Activated CD4-positive, CD25-positive, alpha-beta regulatory T cell treated with anti-CD3 and anti-CD28 coated beads, Interleukin-2, amount 50 U/mL, for 16 hours (primary cell): Measurements from ENCODE around the gene SLC25A24.
A peak's percentile ranks its signal among the peaks of the same experiment; 100 is the strongest.
"Not testable (repeated sequence)": the region's sequence is repeated elsewhere in the genome, so short reads cannot be mapped to it uniquely, and the experiment has no call there.

ENCODE experiments used
- DNase-seq: peaks from one replicate; pipeline ENCODE4 v3.0.0-alpha.2; 2020; ENCODE audit warnings: low read depth, low spot score

The SLC25A24 gene

DNA sequence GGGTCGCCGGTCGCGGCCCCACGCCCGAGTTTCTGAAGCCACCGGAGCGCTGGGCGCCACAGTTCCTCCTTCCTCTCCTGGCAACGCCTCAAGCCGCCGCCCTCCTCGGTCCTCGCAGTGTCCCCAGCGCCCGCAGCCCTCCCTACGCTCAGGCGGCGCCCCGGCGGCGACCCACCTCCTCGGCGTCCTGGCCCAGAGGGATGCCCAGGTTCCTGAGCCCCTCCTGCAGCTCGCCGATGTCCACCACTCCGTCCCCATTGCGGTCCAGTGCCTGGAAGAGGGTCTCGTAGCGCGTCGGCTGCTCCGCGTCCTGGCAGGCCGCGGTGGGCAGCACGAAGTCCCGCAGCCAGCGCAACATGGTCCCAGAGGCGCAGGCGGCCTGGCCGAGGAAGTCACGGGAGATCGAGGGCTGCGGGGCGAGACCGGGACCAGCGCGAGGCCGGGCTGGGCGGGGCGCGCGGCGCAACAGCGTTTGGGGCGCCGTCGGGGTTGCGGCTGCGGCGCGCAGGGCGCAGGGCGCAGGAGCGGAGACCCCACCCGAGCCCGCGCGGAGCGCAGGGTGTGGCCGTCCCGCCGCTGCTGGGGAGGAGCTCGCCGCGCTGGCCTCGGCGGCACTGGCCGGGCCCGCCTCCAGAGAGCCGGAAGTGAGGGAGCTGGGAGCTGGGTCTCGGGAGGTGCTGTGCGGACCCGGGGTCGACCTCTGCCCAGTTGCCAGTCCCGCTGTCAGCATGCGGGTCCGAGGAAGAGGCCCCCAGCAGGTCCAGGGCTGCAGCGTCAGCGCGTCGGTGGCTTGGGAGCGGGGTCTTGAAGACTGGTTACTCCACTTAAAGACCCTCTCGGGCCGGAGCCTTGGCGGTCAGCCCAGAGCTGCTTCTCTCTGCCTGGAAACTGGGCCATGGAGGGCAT lies at the start of gene SLC25A24:
TSS of gene SLC25A24 (minus strand) at position 563 of the 906 bp plus-strand sequence. CDS start at position 358, 205 bp downstream.
- DNase-seq = peak; percentile 24

DNA sequence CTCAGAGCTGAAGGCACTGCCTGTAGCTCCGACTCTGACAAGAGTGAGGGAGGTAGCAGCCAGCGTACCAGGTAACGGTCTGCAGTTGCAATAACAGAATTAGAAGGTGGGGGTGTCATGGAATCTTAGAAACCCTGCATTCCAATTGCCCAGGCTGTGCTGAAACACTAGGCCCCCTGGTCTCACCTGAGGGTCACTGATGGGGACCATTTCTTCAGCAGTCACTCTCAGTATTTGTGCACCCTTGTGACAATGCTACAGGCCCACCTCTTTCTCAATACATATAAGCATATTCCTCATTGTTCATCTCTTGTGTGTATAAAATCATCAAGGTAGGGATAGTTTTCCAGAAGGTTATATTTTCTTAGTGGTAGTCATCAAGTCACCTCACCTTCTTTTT lies 43.8 kb upstream of the SLC25A24 start, which contains the start of gene NBPF4:
TSS of gene NBPF4 (minus strand) at position 101 of the 400 bp plus-strand sequence. CDS start 315 bp downstream, outside the sequence.
- not testable (repeated sequence) for DNase-seq

DNA sequence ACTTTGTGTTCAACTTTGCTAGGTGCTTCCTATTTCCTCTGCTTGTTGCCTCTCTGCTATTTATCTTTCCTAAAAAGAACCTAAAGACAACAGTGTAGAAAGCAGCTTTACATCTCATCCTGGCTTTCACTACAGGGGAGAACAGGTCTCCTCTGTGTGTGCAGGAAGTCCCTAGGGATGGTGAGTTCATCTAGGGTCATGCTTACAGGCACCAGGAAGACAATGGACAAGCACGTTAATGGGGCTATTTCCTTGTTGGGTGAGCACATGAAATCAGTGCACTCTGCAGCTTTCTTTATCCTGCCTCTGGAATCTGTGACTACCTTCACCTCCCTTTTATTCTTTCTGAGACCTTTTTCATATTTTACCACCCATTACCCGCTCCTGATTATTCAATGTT lies 39.3 kb upstream of the SLC25A24 start:
- DNase-seq = not testable (repeated sequence)

DNA sequence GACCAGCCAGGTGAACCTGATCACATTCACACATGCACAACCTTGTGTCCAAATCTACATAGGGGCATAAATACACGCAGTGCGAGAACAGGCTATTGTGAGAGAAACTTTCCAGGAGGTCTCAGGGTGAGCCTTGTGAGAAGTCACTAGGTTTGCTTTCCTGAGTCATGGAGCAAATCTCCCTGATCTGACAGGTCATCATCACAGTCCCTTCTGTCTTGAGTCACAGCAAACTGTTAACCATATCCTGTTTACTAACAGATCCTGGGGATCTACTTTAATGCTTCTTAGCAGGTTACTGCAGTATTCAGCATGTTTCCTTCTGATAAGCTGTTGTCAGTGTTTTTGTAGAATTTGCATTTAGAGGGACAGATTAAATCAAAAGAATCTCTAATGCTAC lies 35.2 kb upstream of the SLC25A24 start:
- DNase-seq = not testable (repeated sequence)

DNA sequence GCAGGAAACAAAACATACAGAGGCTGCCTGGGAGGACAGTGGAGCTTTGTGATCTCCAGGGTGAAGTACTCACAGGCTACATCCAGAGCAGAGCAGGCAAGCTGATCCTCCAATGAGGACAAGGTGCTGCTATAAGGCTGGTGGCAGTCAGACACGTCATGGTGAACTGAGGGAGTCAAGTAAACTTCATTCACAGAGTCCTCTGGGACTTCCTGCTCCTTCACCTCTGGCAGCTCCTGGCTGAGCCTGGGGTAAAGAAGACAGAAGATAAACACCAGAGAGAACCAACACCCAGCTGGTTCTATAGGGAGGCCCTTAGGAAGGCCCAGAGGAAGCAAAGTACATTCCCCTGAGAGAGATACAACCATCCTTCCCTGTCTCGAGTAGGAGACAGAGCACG lies 32.0 kb upstream of the SLC25A24 start:
- not testable (repeated sequence) for DNase-seq

DNA sequence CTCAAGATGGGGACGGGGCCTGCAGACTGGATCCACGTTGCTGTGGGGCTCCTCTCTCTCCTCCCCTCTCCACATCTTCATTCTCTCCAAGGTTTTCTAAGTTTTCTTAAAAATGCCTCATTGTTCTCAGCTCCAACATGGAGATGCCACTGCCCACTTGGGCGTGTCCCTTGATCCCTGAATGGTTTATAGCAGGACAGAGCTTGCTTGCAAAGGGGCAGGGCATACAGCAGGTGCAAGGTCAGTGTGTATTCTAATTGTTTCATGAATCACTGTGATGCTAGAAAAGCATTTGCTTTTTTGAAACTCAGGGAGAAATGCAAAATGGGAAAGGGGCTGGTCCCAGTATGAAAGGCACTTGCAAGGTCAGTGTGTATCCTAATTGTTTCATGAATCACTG lies 29.8 kb upstream of the SLC25A24 start:
- not testable (repeated sequence) for DNase-seq

DNA sequence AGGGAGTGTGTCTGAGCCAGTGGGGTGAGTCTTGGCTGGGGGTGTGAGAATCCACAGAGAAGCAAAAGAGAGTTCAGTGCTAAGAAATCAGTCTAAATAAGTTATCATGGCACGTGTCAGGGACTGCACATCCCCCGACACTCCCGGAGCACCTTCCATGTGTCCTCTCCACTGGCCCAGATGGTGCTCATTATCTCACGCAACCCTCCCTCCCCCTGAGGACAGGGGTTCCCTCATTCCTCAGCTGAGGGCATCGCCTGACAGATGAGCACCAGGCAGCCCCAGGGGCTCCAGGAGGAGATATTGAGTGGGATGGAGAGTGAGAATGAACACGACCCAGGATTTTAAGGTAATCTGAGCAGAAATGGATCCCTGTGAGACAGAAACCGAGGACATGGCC lies 27.6 kb upstream of the SLC25A24 start:
- not testable (repeated sequence) for DNase-seq

DNA sequence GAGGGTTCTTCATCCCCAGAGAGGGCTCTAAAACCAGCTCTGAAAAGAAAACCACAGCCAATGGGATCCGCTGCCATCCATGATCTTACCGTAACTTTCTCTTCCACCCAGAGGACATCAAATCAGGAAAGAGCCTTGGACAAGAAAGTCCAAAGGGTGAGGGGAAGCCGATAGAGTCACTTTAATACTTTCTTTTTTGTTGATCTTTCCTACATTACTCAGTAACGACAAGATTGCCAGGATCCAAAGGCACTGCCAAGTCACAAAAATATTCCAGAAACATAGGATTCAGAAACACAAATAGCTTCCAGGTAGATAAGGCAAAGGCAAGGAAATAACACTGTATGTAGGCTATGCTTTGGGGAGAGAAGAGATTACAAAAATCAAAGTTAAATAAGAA lies 26.7 kb upstream of the SLC25A24 start:
- DNase-seq = not testable (repeated sequence)

DNA sequence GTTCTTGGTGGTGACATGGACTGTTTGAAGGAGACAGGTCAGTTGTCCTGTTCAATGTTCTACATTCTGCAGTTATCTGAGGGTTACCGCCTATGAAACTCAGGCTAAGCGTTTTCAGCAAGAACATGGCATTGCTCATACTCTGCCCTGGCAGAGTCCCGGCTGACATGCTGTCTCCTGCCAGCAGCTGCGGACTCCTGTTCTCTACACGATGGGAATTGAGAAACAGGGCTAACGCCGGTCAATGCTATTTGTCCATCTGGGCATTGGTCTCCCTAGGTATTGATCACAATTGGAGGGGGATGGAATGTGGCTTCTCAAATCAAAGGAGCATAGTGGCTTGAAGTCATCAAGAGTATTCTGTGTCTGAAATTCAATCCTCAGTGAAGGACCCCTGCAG lies 23.1 kb upstream of the SLC25A24 start:
- not testable (repeated sequence) for DNase-seq

DNA sequence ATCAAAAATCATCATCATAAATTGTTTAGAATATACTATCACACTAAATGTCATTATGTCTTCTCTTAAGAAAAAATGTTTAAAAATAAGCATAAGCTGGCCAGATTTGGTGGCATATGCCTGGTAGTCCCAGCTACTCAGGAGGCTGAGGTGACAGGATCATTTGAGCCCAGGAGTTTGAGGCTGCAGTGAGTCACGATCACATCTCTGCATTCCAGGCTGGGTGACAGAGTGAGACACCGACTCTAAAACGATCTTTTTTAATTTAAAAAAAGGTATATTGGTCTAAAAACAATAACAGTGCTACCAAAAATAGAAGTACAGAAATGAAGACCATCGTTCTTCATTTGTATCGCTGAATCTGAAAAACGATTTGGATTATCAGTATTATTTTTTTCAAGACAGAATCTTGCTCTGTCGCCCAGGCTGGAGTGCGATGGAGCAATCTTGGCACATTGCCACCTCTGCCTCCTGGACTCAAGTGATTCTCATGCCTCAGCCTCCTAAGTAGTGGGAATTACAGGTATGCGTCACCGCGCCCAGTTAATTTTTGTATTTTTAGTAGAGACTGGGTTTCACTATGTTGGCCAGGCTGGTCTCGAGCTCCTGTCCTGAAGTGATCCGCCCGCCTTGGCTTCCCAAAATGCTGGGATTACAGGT lies 17.5 kb upstream of the SLC25A24 start:
- DNase-seq = not testable (repeated sequence)

DNA sequence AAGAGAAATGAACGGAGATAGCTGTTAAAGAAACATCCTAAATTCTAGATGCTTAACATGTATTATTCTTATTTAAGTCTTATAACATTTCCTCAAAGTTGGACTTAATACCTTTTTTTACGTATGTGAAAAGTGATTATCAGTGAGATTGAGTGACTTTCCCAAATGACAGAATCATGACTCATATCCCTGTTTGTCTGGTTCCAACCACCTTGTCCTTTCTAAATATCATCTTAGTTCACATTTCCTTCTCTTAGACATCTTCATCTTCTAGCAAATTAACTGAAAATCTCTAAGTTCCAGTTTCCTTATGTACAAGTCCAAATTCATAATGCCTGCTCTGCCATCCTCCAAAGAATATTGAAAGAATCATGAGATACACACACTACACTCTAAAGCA lies 16.9 kb upstream of the SLC25A24 start:
- DNase-seq = not testable (repeated sequence)

DNA sequence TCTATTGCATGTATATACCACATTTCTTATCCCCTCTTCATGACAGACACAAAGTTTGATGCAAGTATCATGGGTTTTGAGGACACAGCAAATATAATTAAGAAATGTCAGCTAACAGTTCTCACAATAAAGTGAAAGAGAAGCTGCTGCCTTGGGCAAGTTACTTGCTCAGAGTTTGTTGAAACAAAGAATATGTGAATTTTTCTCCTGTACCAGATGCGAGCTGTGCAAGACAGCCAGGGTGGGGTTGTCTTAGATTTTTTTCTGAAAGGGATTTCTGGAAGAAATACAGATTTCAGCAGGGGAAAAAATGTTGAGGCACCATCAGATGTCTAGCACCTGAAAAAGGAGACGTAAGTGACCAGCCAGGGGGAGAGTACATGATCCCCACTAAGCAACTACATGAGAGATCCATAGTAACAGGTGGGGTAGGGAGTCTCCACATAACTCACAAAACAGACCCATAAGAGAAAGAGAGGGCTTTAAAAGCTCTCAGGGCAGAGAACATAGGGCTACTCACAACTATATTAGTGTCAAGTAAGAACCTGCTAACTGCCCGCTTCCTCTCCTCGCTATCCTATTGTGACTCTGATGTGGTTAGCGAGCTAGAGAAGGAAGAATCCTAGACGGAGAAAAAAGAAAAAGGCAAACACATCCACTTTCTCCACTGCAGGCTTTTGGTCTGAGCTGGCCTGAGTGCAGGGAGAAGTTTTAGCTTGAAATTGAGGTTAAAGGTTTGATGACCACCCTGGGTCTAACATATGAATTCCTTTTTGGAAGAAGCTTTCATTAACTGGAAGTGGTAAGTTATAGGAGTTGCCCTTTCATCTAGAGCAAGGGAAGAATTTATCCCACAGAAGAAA lies 16.1 kb upstream of the SLC25A24 start:
- DNase-seq = not testable (repeated sequence)

DNA sequence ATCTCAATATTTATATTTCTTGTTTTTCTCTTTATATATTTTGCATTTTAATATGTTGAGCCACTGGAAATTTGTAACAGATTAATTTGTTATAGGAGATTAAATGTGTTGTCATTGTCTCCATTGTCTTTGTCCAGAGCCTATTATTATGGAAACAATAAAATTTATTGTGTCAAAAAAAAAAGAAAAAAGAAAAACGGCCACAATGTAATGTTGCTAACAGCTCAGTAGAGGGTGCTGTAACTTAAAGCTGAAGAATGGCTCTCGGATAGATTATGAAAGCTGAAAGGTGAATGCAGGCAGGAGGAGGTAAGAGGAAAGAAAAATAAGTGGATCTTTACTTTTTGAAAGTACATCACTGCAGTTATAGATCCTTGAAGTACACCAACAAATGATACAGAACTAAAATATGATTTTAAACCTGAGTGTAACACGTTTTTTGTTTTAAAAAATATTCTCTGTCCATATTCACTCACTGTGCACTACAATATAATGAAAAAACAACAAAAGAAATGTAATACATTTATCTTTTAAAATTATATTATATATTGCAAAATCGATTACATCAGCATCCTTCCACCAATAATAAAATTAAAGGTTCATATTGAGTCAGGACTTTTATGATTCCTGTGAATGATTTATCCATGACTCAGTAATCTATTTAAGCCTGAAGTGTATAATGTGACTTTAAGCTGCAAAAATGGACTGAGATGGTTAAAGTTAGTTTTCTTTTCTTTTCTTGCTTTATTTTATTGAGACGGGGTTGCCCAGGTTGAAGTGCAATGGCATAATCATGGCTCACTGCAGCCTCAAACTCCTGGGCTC lies 14.7 kb upstream of the SLC25A24 start:
- not testable (repeated sequence) for DNase-seq

DNA sequence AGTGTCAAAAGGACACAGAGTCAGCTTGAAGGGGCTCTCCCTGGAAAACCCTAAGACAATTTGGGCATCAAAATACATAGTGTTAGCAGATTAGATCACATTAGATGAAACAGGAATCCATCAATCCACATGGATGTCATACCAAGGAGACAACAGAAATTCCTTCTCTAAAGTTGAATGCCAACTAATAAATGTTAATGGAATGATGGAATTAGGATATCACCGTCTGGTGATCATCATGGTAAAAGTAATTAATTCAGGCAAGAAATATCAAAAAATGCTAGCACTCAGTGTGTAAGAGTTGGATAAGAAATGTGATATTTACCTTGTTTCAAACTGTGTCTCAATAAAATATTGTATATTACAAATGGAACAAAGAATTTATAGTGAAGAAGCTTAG lies 10.9 kb upstream of the SLC25A24 start:
- DNase-seq = no peak

DNA sequence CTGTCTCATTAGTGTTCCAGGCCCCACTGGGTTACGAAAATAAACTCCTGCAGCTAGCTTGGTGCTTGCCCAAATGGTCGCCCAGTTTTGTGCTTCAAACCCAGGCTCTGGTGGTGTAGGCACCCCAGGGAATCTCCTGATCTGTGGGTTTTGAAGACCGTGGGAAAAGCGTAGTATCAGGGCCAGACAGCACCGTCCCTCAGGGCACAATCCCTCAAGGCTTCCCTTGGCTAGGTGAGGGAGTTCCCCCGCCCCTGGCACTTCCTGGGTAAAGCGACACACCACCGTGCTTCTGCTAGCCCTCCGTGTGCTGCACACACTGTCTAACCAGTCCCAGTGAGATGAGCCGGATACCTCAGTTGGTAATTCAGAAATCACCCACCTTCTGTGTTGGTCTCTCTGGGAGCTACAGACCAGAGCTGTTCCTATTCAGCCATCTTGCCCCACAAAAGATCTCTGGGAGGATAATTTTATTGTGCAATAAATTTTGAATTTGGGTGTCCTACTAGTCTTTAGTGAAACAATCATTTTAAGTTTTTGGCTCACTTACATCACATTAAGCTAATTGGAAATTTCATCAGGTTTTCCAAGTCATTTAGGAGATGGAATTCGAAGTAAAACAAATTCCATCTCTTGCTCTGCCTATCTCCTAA lies 9.4 kb upstream of the SLC25A24 start:
- DNase-seq = no peak

DNA sequence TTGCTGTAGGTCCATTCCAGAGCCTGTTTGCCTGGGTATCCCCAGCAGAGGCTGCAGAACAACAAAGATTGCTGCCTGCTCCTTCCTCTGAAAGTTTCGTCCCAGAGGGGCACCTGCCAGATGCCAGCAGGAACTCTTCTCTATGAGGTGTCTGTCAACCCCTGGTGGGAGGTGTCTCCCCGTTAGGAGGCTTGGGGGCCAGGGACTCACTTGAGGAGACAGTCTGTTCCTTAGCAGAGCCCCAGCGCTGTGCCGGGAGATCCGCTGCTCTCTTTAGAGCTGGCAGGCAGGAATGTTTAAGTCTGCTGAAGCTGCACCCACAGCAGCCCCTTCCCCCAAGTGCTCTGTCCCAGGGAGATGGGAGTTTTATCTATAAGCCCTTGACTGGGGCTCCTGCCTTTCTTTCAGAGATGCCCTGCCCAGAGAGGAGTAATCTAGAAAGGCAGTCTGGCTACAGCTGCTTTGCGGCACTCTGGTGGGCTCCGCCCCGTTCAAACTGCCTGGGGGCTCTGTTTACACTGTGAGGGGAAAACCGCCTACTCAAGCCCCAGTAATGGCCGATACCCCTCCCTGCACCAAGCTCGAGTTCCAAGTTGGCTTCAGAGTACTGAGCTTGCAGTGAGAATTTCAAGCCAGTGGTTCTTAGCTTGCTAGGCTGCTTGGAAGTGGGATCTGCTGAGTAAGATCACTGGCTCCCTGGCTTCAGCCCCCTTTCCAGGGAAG lies 8.7 kb upstream of the SLC25A24 start:
- DNase-seq = no peak

DNA sequence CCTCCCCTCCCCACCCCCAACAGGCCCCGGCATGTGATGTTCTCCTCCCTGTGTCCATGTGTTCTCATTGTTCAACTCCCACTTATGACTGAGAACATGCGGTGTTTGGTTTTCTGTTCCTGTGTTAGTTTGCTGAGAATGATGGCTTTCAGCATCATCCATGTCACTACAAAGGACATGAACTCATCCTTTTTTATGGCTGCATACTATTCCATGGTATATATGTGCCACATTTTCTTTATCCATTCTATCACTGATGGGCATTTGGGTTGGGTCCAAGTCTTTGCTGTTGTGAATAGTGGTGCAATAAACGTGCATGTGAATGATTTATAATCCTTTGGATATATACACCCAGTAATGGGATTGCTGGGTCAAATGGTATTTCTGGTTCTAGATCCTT lies 3.4 kb upstream of the SLC25A24 start:
- not testable (repeated sequence) for DNase-seq

DNA sequence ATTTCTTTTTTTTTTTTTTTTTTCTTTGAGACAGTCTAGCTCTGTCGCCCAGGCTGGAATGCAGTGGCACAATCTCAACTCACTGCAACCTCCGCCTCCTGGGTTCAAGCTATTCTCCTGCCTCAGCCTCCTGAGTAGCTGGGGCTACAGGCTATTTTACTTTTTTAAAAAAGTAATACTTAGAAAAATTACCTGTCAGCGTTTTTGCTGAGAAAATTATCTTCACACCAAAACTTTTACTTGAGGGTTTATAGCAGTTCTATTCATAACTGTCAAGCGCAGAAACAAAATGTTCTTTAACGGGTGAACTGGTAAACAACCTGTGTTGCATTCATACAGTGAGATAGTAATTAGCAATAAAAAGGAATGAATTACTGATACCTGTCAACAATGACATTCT lies 1.5 kb upstream of the SLC25A24 start:
- no peak for DNase-seq

DNA sequence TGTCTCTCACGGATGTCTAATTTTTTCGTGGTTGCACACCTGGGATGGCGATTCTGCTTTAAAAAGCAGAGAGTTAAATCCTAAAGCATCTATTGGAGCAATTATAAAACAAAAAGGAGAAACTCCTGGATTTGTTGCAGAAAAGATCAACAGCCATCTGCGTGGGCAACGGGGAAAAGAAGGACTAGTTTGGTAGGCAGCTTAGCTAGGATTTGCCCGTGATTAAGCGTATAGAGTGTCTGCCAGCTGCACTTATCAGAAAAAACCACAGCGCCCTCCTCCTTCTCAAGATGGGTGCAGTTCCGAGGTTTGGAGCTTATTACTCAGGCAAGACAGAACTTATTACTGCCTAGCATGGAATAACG lies 526 bp upstream of the SLC25A24 start:
- no peak for DNase-seq
